Liver (tissue), 9 donors: ENCODE measurements around the gene GLI3. TPM values are rescaled to one million over a fixed set of nuclear protein-coding genes. Genes with fewer than 3 reads are reported as not detected.

Experiments used
- DNase-seq: peaks from one replicate; pipeline ENCODE4 v3.0.0-alpha.2; 2017; ENCODE audit warnings: low spot score
- H3K27ac ChIP-seq, 2 donors: one replicate each; pipeline ENCODE4 v1.7.0; 2013; ENCODE audit warnings: inconsistent platforms in 2 of 2, low read length in 2 of 2, control low read depth in 1 of 2, low read depth in 1 of 2, mild to moderate bottlenecking in 1 of 2
- H3K27me3 ChIP-seq, 4 donors: one replicate each; pipeline versions ENCODE4 v1.6.1 to v1.7.0; 2013; ENCODE audit warnings: low read length in 3 of 4, inconsistent platforms in 1 of 4, mild to moderate bottlenecking in 1 of 4, moderate library complexity in 1 of 4; ENCODE audit not compliant: control insufficient read depth in 4 of 4, insufficient read depth in 4 of 4
- H3K36me3 ChIP-seq, 4 donors: one replicate each; pipeline versions ENCODE4 v1.6.1 to v1.7.0; 2013; ENCODE audit warnings: low read length in 3 of 4, mild to moderate bottlenecking in 3 of 4, low read depth in 1 of 4, moderate library complexity in 1 of 4; ENCODE audit not compliant: control insufficient read depth in 4 of 4, insufficient read depth in 3 of 4
- H3K4me1 ChIP-seq, 4 donors: one replicate each; pipeline versions ENCODE4 v1.6.1 to v1.7.0; 2013; ENCODE audit warnings: low read length in 3 of 4, mild to moderate bottlenecking in 3 of 4, moderate library complexity in 1 of 4; ENCODE audit not compliant: control insufficient read depth in 4 of 4, insufficient read depth in 4 of 4
- H3K4me3 ChIP-seq, 3 donors: one replicate each; pipeline versions ENCODE4 v1.6.1 to v1.7.0; 2013; ENCODE audit warnings: low read length in 3 of 3, control low read depth in 1 of 3, low read depth in 1 of 3, mild to moderate bottlenecking in 1 of 3
- H3K9ac ChIP-seq, 2 donors: one replicate each; pipeline ENCODE4 v1.7.0; 2013; ENCODE audit warnings: low read length in 2 of 2, mild to moderate bottlenecking in 2 of 2, moderate library complexity in 2 of 2, control low read depth in 1 of 2, low read depth in 1 of 2
- H3K9me3 ChIP-seq, 4 donors: one replicate each; pipeline versions ENCODE4 v1.6.1 to v1.7.0; 2013; ENCODE audit warnings: low read length in 3 of 4; ENCODE audit not compliant: control insufficient read depth in 4 of 4
- ATF3 ChIP-seq: IDR thresholded peaks from 2 replicates; pipeline ENCODE4 v1.6.1; 2016; ENCODE audit warnings: antibody characterized with exemption
- CTCF ChIP-seq: fragments of 150-350 bp; IDR thresholded peaks from 2 replicates; pipeline ENCODE4 v1.5.1; 2017; ENCODE audit warnings: improper control_type of control experiment, low read depth, low read length; ENCODE audit not compliant: missing input control
- EGR1 ChIP-seq, 2 donors: IDR thresholded peaks; 2 replicates each; pipeline ENCODE4 v1.6.1; 2016 to 2018; ENCODE audit warnings: antibody characterized with exemption in 2 of 2, low read depth in 2 of 2
- FOXA1 ChIP-seq: IDR thresholded peaks from 2 replicates; pipeline ENCODE4 v1.6.1; 2016; ENCODE audit warnings: antibody characterized with exemption
- FOXA2 ChIP-seq: IDR thresholded peaks from 2 replicates; pipeline ENCODE4 v1.6.1; 2016; ENCODE audit warnings: antibody characterized with exemption
- GABPA ChIP-seq, 2 donors: IDR thresholded peaks in 1 of 2; conservative IDR thresholded peaks in 1 of 2; 2 replicates each; pipeline ENCODE4 v1.6.1; 2016; ENCODE audit warnings: antibody characterized with exemption in 2 of 2, mild to moderate bottlenecking in 1 of 2, moderate library complexity in 1 of 2
- HNF4A ChIP-seq, 2 donors: conservative IDR thresholded peaks; 2 replicates each; pipeline ENCODE4 v1.6.1; 2016; ENCODE audit warnings: antibody characterized with exemption in 2 of 2, mild to moderate bottlenecking in 2 of 2
- HNF4G ChIP-seq: IDR thresholded peaks from 2 replicates; pipeline ENCODE4 v1.6.1; 2016; ENCODE audit warnings: antibody characterized with exemption
- JUND ChIP-seq, 2 donors: IDR thresholded peaks; 2 replicates each; pipeline ENCODE4 v1.6.1; 2016; ENCODE audit warnings: antibody characterized with exemption in 2 of 2
- MAX ChIP-seq: IDR thresholded peaks from 2 replicates; pipeline ENCODE4 v1.6.1; 2016; ENCODE audit warnings: antibody characterized with exemption
- NR2F2 ChIP-seq: IDR thresholded peaks from 2 replicates; pipeline ENCODE4 v1.6.1; 2016; ENCODE audit warnings: antibody characterized with exemption
- RAD21 ChIP-seq, 2 donors: IDR thresholded peaks; 2 replicates each; pipeline ENCODE4 v1.6.1; 2016; ENCODE audit warnings: antibody characterized with exemption in 2 of 2, mild to moderate bottlenecking in 2 of 2
- REST ChIP-seq: IDR thresholded peaks from 2 replicates; pipeline ENCODE4 v1.6.1; 2016; ENCODE audit warnings: antibody characterized with exemption, mild to moderate bottlenecking
- RXRA ChIP-seq, 2 donors: IDR thresholded peaks; 2 replicates each; pipeline ENCODE4 v1.6.1; 2017 to 2018; ENCODE audit warnings: antibody characterized with exemption in 2 of 2, mild to moderate bottlenecking in 1 of 2
- SP1 ChIP-seq: IDR thresholded peaks from 2 replicates; pipeline ENCODE4 v1.6.1; 2018; ENCODE audit warnings: antibody characterized with exemption, mild to moderate bottlenecking
- TAF1 ChIP-seq: conservative IDR thresholded peaks from 2 replicates; pipeline ENCODE4 v1.6.1; 2016; ENCODE audit warnings: antibody characterized with exemption, mild to moderate bottlenecking
- YY1 ChIP-seq: IDR thresholded peaks from 2 replicates; pipeline ENCODE4 v1.6.1; 2016; ENCODE audit warnings: antibody characterized with exemption, mild to moderate bottlenecking
- ZBTB33 ChIP-seq: IDR thresholded peaks from 2 replicates; pipeline ENCODE4 v1.6.1; 2016; ENCODE audit warnings: antibody characterized with exemption
- WGBS: extraction: QIAGEN DNeasy Blood & Tissue Kit; methylation state at CpG from one replicate; pipeline ENCODE4 v1.1.7; 2013; 5-methylcytosine and 5-hydroxymethylcytosine counted together
- polyA plus RNA-seq, 2 donors: library from polyadenylated mRNA; stranded (reverse) in 1 of 2; unstranded in 1 of 2; fragments of 200-250 nt in 1 of 2; fragments of >200 nt in 1 of 2; fragmentation: Nextera tagmentation in 1 of 2; extraction: Ambion mirVana in 1 of 2; gene quantifications; one replicate each; pipeline versions ENCODE4 v1.2.1 to v1.2.3, GENCODE V29; 2013 to 2015
- total RNA-seq, 2 donors: library from RNA; depleted of rRNA; stranded (reverse); fragments of >200 nt; gene quantifications; one replicate each; pipeline ENCODE4 v1.2.3, GENCODE V29; 2014
- donor health status: healthy.
- donor health status: healthy.
- donor health status: healthy.
- donor health status: healthy.
- donor health status: healthy.

The GLI3 gene
- total and polyA plus RNA-seq, 4 donors: 0.09 to 0.42 (median 0.26) TPM

GRCh38 chr7:41930538-41931262, 306.3 kb downstream of the GLI3 start:
- H3K27me3 ChIP-seq: no peaks in the 10 kb centered on the region
- H3K9me3 ChIP-seq: no peaks in the 10 kb centered on the region
- no peak overlapping the region for H3K4me3 ChIP-seq
- H3K36me3 ChIP-seq: no peaks in the 10 kb centered on the region
- no peaks in the 10 kb centered on the region for H3K4me1 ChIP-seq
- no peak overlapping the region for H3K27ac ChIP-seq
- 81% methylated on average over 4 of the region's 4 CpGs for WGBS
- DNase-seq: no peak
- no peak overlapping the region for H3K9ac ChIP-seq
- TF ChIP-seq YY1 (no peak), CTCF (no peak), JUND (IDR thresholded peaks at IDR 0.05) (no peak), FOXA2 (no peak), ATF3 (no peak), FOXA1 (no peak), RAD21 (IDR thresholded peaks at IDR 0.05) (no peak), TAF1 (no peak), RXRA (IDR thresholded peaks at IDR 0.05) (no peak), NR2F2 (no peak), REST (no peak), HNF4A (conservative IDR thresholded peaks at IDR 0.05) (no peak)

GRCh38 chr7:41928781-41929180, 308.2 kb downstream of the GLI3 start:
- Histone ChIP-seq H3K27ac (no peak overlapping the region), H3K4me3 (no peak overlapping the region), H3K9me3 (no peaks in the 10 kb centered on the region), H3K9ac (no peak overlapping the region), H3K4me1 (no peaks in the 10 kb centered on the region), H3K36me3 (no peaks in the 10 kb centered on the region), H3K27me3 (no peaks in the 10 kb centered on the region)
- no peak for DNase-seq
- TF ChIP-seq RXRA (IDR thresholded peaks at IDR 0.05) (no peak), EGR1 (IDR thresholded peaks at IDR 0.05; ENCODE audit: low read depth in 2 of 2) (no peak), JUND (IDR thresholded peaks at IDR 0.05) (no peak), ZBTB33 (no peak), HNF4G (no peak), REST (no peak), SP1 (no peak), GABPA (IDR thresholded peaks at IDR 0.05 in 1 of 2, conservative IDR thresholded peaks at IDR 0.05 in 1 of 2) (no peak), FOXA1 (no peak), HNF4A (conservative IDR thresholded peaks at IDR 0.05) (no peak), ATF3 (no peak), MAX (no peak), NR2F2 (no peak), FOXA2 (no peak), TAF1 (no peak), YY1 (no peak), RAD21 (IDR thresholded peaks at IDR 0.05) (no peak)
- 84% methylated on average over 1 of the region's 1 CpG for WGBS
